T-helper 9 cell (primary cell): Measurements from ENCODE around the gene ARPP21.

ENCODE experiments used
- DNase-seq: peaks from one replicate; pipeline ENCODE4 v3.0.0-alpha.2; 2020

The ARPP21 gene

GRCh38 chr3:35677797-35678196, 38.5 kb downstream of the ARPP21 start:
- no peak for DNase-seq

GRCh38 chr3:35678643-35679161, 39.4 kb downstream of the ARPP21 start:
- no peak for DNase-seq

- DNase-seq, result no peak
Measured at GRCh38 chr3:35679409-35680080, 40.2 kb downstream of the ARPP21 start.

GRCh38 chr3:35680866-35681650, 41.7 kb downstream of the ARPP21 start:
- no peak for DNase-seq

- DNase-seq, result no peak
Measured at GRCh38 chr3:35685153-35685552, 45.8 kb downstream of the ARPP21 start.

GRCh38 chr3:35688826-35689225, 49.5 kb downstream of the ARPP21 start:
- DNase-seq, result no peak

GRCh38 chr3:35690271-35690670, 50.9 kb downstream of the ARPP21 start:
- no peak for DNase-seq

GRCh38 chr3:35705904-35706303, 66.6 kb downstream of the ARPP21 start:
- no peak for DNase-seq

- DNase-seq, result no peak
Measured at GRCh38 chr3:35707904-35708303, 68.6 kb downstream of the ARPP21 start.

GRCh38 chr3:35708394-35709271, 69.3 kb downstream of the ARPP21 start:
- DNase-seq, result no peak

GRCh38 chr3:35709691-35710090, 70.4 kb downstream of the ARPP21 start:
- no peak for DNase-seq

GRCh38 chr3:35710554-35710953, 71.2 kb downstream of the ARPP21 start:
- DNase-seq, result no peak

- DNase-seq, result no peak
Measured at GRCh38 chr3:35718921-35719320, 79.6 kb downstream of the ARPP21 start.

- DNase-seq, result no peak
Measured at GRCh38 chr3:35721628-35722027, 82.3 kb downstream of the ARPP21 start.

GRCh38 chr3:35722902-35723301, 83.6 kb downstream of the ARPP21 start:
- no peak for DNase-seq

GRCh38 chr3:35723480-35724097, 84.3 kb downstream of the ARPP21 start:
- no peak for DNase-seq

- DNase-seq, result no peak
Measured at GRCh38 chr3:35724106-35724505, 84.8 kb downstream of the ARPP21 start.

GRCh38 chr3:35727179-35727578, 87.9 kb downstream of the ARPP21 start:
- DNase-seq, result no peak

GRCh38 chr3:35733341-35733740, 94.0 kb downstream of the ARPP21 start:
- no peak for DNase-seq

GRCh38 chr3:35733864-35734263, 94.5 kb downstream of the ARPP21 start:
- no peak for DNase-seq

- no peak for DNase-seq
Measured at GRCh38 chr3:35737080-35737479, 97.8 kb downstream of the ARPP21 start.

GRCh38 chr3:35737527-35737926, 98.2 kb downstream of the ARPP21 start:
- no peak for DNase-seq
